Measurements from ENCODE around the gene TRAPPC2L. TPM values are rescaled to one million over a fixed set of nuclear protein-coding genes. Genes with fewer than 3 reads are reported as not detected.

Gene TRAPPC2L
- total and polyA plus RNA-seq, 2 of the 13 experiments (the other 11 are each of a cell fraction or from before 2014, with no cell fraction given), result 96.3 to 107 TPM

GRCh38 chr16:88856828-88857727, at the start of gene TRAPPC2L, which contains the start of gene GALNS (continued):
- TF ChIP-seq, protein P1, sequence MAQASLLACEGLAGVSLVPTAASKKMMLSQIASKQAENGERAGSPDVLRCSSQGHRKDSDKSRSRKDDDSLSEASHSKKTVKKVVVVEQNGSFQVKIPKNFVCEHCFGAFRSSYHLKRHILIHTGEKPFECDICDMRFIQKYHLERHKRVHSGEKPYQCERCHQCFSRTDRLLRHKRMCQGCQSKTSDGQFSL (CRISPR knock-in tag; IDR thresholded peaks at IDR 0.05), result 0 out of 2 replicates have a peak, but pooled peaks have one; percentile 27
- TF ChIP-seq ZSCAN21 (CRISPR knock-in tag; IDR thresholded peaks at IDR 0.05; ENCODE audit: borderline replicate concordance) (no peak; the same call in 1 of the 2 replicates), PLRG1 (conservative IDR thresholded peaks at IDR 0.05) (no peak), SP5 (CRISPR knock-in tag; IDR thresholded peaks at IDR 0.05; ENCODE audit: borderline replicate concordance, low read depth) (peak; percentile 86), ZNF414 (CRISPR knock-in tag; IDR thresholded peaks at IDR 0.05) (no peak; the same call in 1 of the 2 replicates), CC2D1A (CRISPR knock-in tag; IDR thresholded peaks at IDR 0.05) (no peak), IRF2 (CRISPR knock-in tag; IDR thresholded peaks at IDR 0.05) (no peak), ZNF790 (CRISPR knock-in tag; IDR thresholded peaks at IDR 0.05; ENCODE audit: borderline replicate concordance) (peak; percentile 82), ZNF432 (CRISPR knock-in tag; IDR thresholded peaks at IDR 0.05; ENCODE audit: borderline replicate concordance) (no peak), HOXA5 (CRISPR knock-in tag; IDR thresholded peaks at IDR 0.05) (no peak), ZNF7 (CRISPR knock-in tag; IDR thresholded peaks at IDR 0.05) (no peak), ZNF709 (CRISPR knock-in tag; IDR thresholded peaks at IDR 0.05) (peak; percentile 75), SMARCE1 (IDR thresholded peaks at IDR 0.05; ENCODE audit: borderline replicate concordance) (no peak), THAP11 (CRISPR knock-in tag; IDR thresholded peaks at IDR 0.05) (peak; percentile 86), ZNF547 (CRISPR knock-in tag; IDR thresholded peaks at IDR 0.05) (peak; percentile 87), GTF2F1 (IDR thresholded peaks at IDR 0.05; ENCODE audit: low read length) (peak; percentile 92), ZNF281 (CRISPR knock-in tag; IDR thresholded peaks at IDR 0.05; ENCODE audit: borderline replicate concordance) (no peak)
- TF ChIP-seq, protein P2, sequence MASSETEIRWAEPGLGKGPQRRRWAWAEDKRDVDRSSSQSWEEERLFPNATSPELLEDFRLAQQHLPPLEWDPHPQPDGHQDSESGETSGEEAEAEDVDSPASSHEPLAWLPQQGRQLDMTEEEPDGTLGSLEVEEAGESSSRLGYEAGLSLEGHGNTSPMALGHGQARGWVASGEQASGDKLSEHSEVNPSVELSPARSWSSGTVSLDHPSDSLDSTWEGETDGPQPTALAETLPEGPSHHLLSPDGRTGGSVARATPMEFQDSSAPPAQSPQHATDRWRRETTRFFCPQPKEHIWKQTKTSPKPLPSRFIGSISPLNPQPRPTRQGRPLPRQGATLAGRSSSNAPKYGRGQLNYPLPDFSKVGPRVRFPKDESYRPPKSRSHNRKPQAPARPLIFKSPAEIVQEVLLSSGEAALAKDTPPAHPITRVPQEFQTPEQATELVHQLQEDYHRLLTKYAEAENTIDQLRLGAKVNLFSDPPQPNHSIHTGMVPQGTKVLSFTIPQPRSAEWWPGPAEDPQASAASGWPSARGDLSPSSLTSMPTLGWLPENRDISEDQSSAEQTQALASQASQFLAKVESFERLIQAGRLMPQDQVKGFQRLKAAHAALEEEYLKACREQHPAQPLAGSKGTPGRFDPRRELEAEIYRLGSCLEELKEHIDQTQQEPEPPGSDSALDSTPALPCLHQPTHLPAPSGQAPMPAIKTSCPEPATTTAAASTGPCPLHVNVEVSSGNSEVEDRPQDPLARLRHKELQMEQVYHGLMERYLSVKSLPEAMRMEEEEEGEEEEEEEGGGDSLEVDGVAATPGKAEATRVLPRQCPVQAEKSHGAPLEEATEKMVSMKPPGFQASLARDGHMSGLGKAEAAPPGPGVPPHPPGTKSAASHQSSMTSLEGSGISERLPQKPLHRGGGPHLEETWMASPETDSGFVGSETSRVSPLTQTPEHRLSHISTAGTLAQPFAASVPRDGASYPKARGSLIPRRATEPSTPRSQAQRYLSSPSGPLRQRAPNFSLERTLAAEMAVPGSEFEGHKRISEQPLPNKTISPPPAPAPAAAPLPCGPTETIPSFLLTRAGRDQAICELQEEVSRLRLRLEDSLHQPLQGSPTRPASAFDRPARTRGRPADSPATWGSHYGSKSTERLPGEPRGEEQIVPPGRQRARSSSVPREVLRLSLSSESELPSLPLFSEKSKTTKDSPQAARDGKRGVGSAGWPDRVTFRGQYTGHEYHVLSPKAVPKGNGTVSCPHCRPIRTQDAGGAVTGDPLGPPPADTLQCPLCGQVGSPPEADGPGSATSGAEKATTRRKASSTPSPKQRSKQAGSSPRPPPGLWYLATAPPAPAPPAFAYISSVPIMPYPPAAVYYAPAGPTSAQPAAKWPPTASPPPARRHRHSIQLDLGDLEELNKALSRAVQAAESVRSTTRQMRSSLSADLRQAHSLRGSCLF (CRISPR knock-in tag; IDR thresholded peaks at IDR 0.05; ENCODE audit: borderline replicate concordance), result no peak
- TF ChIP-seq, protein P3, sequence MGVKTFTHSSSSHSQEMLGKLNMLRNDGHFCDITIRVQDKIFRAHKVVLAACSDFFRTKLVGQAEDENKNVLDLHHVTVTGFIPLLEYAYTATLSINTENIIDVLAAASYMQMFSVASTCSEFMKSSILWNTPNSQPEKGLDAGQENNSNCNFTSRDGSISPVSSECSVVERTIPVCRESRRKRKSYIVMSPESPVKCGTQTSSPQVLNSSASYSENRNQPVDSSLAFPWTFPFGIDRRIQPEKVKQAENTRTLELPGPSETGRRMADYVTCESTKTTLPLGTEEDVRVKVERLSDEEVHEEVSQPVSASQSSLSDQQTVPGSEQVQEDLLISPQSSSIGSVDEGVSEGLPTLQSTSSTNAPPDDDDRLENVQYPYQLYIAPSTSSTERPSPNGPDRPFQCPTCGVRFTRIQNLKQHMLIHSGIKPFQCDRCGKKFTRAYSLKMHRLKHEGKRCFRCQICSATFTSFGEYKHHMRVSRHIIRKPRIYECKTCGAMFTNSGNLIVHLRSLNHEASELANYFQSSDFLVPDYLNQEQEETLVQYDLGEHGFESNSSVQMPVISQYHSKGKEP (CRISPR knock-in tag; IDR thresholded peaks at IDR 0.05), result peak; percentile 67; the same call in 1 of the 2 replicates

All from HepG2 (cell line).